Measurements from ENCODE around the gene SLC24A4.
A peak's percentile ranks its signal among the peaks of the same experiment; 100 is the strongest.

Gene SLC24A4

DNA sequence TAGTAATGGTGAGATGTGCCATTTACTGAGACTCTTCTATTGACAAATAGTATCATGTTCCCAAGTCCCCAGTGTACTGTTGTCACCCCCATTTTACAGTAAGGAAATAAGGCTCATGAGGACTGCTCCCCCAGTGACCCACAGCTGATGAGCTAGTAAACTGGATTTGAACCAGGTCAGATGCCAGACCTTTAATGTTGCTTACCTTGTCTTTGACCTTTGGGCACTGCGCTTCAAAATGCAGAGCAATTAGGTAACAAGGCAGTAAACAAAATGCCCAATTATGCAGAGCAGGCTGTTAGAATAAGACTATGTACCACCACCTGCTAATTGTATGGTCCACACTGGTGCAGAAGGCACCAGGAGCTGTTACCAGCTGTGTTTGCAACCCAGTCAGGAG, 152.1 kb downstream of the SLC24A4 start:
- no peaks in the 10 kb centered on the region for H3K27me3 ChIP-seq
- H3K4me3 ChIP-seq: no peak overlapping the region
- H4K20me1 ChIP-seq: no peaks in the 10 kb centered on the region
- no peak overlapping the region for H3K9ac ChIP-seq
- no peak for TF ChIP-seq Cebpa-rat (IDR thresholded peaks at IDR 0.05)
- H3K36me3 ChIP-seq: no peaks in the 10 kb centered on the region
- H3K4me2 ChIP-seq: no peak overlapping the region
- H3K9me3 ChIP-seq: 0 out of 2 replicates have a peak, but pooled peaks cover 3% of the 10 kb centered on the region
- peaks cover 12% of the 10 kb centered on the region for H3K4me1 ChIP-seq
- no peak overlapping the region for H3K27ac ChIP-seq

DNA sequence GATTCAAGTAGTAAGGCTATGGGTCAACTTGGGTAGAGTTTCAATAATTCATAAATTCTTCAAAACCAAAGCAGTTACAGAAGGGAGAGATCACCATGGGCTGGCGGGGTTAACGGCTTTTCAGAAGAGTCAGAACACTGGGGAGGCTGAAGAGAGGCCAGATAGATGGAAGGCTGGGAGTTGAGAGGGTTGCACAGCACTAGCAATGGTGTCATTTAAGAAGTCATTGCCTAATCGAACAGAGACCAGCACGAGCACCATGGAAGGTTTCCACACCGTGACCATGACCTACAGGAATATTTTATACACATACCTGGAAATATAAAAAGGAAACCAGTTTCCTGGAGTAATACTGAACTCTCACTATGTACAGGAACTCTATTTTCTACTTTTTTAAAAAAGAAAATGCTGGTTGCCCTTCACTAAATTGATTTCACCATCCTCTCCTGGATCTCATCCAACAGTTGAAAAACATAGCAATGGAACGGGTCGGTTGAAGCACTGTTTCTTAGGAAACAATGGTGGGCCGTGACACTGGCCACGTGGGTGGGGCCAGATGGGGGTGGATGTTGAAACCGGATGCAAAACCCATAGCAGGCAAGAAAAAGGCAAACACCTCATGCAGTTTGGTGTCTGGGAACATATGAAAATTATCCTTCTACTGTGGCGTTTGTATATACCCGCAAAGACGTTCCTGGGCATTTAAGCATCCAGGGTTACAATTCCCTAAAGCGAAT, 152.7 kb downstream of the SLC24A4 start:
- H3K9ac ChIP-seq: no peak overlapping the region
- H3K4me1 ChIP-seq: peaks cover 12% of the 10 kb centered on the region
- no peaks in the 10 kb centered on the region for H3K27me3 ChIP-seq
- H4K20me1 ChIP-seq: no peaks in the 10 kb centered on the region
- H3K9me3 ChIP-seq: 0 out of 2 replicates have a peak, but pooled peaks cover 3% of the 10 kb centered on the region
- no peaks in the 10 kb centered on the region for H3K36me3 ChIP-seq
- no peak for TF ChIP-seq Cebpa-rat (IDR thresholded peaks at IDR 0.05)
- no peak overlapping the region for H3K4me2 ChIP-seq
- no peak overlapping the region for H3K27ac ChIP-seq
- H3K4me3 ChIP-seq: no peak overlapping the region

DNA sequence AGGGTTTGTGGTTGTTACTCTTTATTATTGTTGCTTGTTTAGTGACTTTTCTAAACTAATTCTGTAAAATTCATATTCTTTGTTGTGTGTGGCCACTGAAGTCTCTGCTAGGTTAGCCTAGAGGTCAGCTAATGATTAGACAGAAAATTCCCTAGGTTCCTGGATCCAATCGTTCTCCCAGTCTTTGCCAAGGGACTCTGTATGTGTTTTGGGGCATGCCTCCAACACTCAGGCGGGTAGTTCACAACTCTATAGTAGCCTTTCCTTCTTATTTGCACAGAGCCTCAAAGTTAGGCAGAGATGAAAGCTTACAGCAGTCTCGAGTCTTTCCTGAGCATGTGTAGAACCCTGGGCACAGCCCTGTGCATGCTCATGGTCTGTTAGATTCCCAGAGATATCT, 157.9 kb downstream of the SLC24A4 start:
- no peaks in the 10 kb centered on the region for H3K27me3 ChIP-seq
- 0 out of 2 replicates have a peak, but pooled peaks cover 3% of the 10 kb centered on the region for H3K9me3 ChIP-seq
- H3K9ac ChIP-seq: no peak overlapping the region
- H3K36me3 ChIP-seq: no peaks in the 10 kb centered on the region
- H3K4me3 ChIP-seq: no peak overlapping the region
- no peak overlapping the region for H3K27ac ChIP-seq
- no peak overlapping the region for H3K4me2 ChIP-seq
- H3K4me1 ChIP-seq: no peaks in the 10 kb centered on the region
- H4K20me1 ChIP-seq: no peaks in the 10 kb centered on the region
- TF ChIP-seq Cebpa-rat (IDR thresholded peaks at IDR 0.05): no peak

DNA sequence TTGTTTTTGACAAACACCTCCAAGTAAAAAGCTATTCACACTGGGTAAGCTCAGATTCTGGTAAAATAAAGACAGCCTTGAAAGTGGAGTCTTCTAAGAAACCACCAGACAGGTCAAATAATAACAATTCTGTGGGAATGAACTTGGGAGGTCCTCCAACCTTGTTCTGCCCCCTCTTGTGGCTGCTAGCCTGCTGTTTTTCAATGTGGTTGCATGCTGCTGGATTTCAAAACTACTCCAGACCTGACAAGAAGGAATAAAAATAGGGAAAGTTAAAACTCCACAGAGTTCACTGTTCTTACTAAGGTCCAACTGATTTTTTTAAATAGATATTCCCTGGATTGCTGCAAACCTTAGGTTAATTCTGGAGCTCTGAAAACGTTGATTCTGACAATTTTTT, 158.4 kb downstream of the SLC24A4 start:
- Histone ChIP-seq H3K9ac (no peak overlapping the region), H4K20me1 (no peaks in the 10 kb centered on the region), H3K9me3 (0 out of 2 replicates have a peak, but pooled peaks cover 3% of the 10 kb centered on the region), H3K36me3 (no peaks in the 10 kb centered on the region), H3K4me1 (no peaks in the 10 kb centered on the region), H3K27me3 (no peaks in the 10 kb centered on the region), H3K27ac (no peak overlapping the region), H3K4me2 (no peak overlapping the region), H3K4me3 (no peak overlapping the region)
- no peak for TF ChIP-seq Cebpa-rat (IDR thresholded peaks at IDR 0.05)

DNA sequence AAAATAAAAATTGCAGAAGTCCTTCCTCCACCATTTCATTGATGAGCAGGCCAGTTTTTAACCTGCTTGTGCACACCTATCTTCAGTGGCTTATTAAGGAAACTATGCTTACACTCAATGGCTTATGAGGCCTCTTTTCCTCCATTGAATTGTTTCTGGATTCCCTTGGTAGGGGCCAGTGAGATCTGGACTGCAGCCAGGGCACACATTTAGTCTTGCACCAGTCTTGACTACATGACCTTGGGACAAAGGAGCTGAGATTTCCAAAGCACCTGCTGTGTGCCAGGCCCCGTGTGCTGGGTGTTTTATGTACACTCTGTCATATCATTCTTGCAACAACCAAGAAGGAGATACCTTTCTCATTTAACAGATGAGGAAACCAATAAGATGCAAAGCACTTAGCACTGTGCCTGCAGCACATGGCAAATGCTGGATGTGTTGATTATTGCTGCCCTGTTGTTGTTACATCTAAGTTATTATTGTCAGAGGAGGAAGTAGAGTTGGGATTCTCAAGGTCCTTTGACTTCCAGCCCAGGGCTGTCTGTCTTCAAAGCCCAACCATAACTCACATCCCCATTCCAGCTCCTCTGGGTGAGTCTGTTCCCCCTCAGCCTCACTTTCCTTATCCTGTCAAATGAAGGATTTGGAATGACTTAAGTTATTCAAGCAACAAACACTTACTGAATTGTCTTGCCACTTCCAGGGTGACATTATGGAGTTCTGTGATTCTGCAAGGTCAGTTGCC, 159.0 kb downstream of the SLC24A4 start:
- Histone ChIP-seq H3K4me2 (no peak overlapping the region), H3K36me3 (no peaks in the 10 kb centered on the region), H3K9ac (no peak overlapping the region), H3K4me3 (no peak overlapping the region), H3K27ac (no peak overlapping the region), H3K9me3 (0 out of 2 replicates have a peak, but pooled peaks cover 3% of the 10 kb centered on the region), H3K27me3 (no peaks in the 10 kb centered on the region), H4K20me1 (no peaks in the 10 kb centered on the region), H3K4me1 (no peaks in the 10 kb centered on the region)
- no peak for TF ChIP-seq Cebpa-rat (IDR thresholded peaks at IDR 0.05)

DNA sequence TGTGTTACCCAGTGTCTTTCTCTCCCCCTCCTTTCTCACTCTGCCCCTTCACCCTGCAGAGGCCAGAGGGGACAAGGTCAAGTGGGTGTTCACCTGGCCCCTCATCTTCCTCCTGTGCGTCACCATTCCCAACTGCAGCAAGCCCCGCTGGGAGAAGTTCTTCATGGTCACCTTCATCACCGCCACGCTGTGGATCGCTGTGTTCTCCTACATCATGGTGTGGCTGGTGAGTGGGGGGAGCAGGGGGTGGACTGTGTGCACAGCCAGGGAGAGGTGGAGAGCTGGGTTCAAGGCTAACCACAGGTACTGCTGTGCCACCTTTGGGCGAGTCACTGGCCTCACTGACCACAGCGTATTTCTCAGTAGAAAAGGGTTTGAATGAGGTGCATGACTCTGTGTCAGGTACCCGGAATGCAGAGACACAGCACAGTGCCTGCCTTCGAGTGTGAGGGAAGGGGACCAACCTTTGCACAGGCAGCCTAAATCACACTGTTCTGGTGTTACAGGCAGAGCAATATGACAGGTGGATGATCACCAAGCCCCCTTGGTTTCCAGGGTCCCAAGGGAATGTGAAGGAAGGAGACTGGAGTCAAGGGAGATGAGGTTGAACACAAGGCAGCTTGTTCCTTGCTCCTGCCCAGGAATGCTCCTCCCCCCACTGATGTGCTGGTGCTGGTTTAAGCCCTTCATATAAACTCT, 159.8 kb downstream of the SLC24A4 start:
- Histone ChIP-seq H3K9me3 (0 out of 2 replicates have a peak, but pooled peaks cover 3% of the 10 kb centered on the region), H3K4me2 (no peak overlapping the region), H3K4me1 (peaks cover 7% of the 10 kb centered on the region), H3K36me3 (no peaks in the 10 kb centered on the region), H3K9ac (no peak overlapping the region), H3K4me3 (no peak overlapping the region), H3K27me3 (no peaks in the 10 kb centered on the region), H4K20me1 (no peaks in the 10 kb centered on the region), H3K27ac (no peak overlapping the region)
- no peak for TF ChIP-seq Cebpa-rat (IDR thresholded peaks at IDR 0.05)

DNA sequence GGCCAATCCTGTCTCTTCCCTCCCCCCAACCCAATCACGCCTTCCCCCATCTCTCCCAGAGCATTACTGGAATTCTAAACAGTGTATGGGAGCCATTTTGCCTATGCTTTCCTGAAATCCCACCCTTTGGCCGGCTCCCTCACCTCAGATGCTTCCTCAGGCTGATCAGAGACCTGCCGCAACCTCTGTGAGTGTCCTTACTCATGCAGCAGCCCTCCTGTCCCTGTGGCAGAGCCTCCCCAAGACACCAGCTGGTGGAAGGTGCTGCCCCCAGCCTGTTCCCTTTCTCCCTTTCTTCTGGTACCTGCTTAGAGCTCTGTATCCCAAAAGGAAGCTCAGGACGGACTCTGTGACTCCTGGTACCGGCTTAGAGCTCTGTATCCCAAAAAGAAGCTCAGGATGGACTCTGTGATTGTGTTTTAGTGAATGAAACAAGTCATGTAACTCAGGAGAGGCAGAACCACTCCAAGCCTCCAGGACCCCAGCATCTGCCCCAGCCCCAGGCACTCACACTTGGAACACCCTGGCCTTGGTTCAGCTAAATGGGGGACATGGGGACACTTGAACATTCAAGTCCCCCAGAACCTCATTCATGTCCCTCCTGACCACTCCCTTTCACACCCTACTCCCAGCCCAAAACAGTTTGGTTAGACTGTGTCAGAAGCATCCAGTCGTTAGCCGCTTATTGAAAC, 161.3 kb downstream of the SLC24A4 start:
- Histone ChIP-seq H4K20me1 (no peaks in the 10 kb centered on the region), H3K4me2 (no peak overlapping the region), H3K9me3 (no peaks in the 10 kb centered on the region), H3K27me3 (no peaks in the 10 kb centered on the region), H3K4me3 (no peak overlapping the region), H3K4me1 (peaks cover 15% of the 10 kb centered on the region), H3K36me3 (no peaks in the 10 kb centered on the region), H3K9ac (no peak overlapping the region), H3K27ac (no peak overlapping the region)
- TF ChIP-seq Cebpa-rat (IDR thresholded peaks at IDR 0.05): no peak

DNA sequence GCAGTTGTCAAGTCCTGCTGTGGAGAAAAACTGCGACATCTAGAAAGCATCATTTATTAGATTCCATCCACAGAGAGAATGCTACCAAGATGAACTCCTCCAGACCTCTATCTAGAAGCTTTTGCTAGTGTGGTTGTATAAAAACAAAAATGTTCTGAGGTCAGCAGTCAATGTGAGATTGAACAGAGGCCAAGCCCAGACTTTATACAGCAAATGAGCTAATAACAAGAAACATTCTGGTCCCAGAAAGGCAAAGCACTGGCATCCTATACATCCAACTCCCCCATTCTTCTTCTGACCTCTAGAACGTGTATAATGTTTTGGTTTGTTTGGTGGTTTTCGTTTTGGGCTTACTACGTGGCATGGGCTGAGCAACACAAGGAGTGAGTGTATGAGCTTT, 163.9 kb downstream of the SLC24A4 start:
- Histone ChIP-seq H3K9me3 (no peaks in the 10 kb centered on the region), H3K27ac (no peak overlapping the region), H3K4me2 (no peak overlapping the region), H3K4me3 (no peak overlapping the region), H3K9ac (no peak overlapping the region), H3K36me3 (no peaks in the 10 kb centered on the region), H3K4me1 (peaks cover 15% of the 10 kb centered on the region), H4K20me1 (no peaks in the 10 kb centered on the region), H3K27me3 (no peaks in the 10 kb centered on the region)
- TF ChIP-seq Cebpa-rat (IDR thresholded peaks at IDR 0.05): no peak

DNA sequence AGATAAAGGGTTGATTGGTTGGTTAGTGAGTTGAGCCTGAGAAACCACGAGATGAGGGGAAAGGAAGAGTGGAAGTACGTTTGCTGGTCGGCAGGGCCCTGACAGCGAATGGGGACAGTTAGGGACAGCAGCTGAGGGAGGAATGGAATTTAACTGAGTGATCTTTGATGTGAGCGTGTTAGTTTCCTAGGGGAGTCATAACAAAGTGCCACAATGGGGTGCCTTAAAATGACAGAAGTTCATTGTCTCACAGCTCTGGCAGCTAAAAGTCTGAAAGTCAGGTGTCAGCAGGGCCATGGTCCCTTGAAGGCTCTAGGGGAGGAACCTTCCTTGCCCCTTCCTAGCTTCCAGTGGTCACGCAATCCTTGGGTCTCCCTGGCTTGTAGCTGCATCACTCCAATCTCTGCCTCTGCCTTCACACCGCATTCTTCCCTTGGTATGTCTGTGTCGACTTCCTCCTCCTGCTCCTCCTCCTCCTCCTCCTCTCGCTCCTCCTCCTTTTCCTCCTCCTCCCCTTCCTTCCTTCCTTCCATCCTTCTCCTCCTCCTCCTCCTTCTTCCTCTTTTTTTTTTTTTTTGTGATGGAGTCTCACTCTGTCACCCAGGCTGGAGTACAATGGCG, 164.7 kb downstream of the SLC24A4 start:
- Histone ChIP-seq H3K27me3 (no peaks in the 10 kb centered on the region), H3K4me3 (no peak overlapping the region), H3K9ac (no peak overlapping the region), H3K36me3 (no peaks in the 10 kb centered on the region), H3K9me3 (no peaks in the 10 kb centered on the region), H4K20me1 (no peaks in the 10 kb centered on the region), H3K4me1 (peaks cover 15% of the 10 kb centered on the region), H3K27ac (no peak overlapping the region), H3K4me2 (peak overlapping the region; percentile 60)
- no peak for TF ChIP-seq Cebpa-rat (IDR thresholded peaks at IDR 0.05)

Measured in BLaER1 (cell line).